AG20443 (cell line): ENCODE data around the gene TRAPPC6A.

Source experiments
- DNase-seq: peaks from one replicate; pipeline ENCODE4 v3.0.0; 2012; ENCODE audit warnings: low spot score, mixed read lengths

Gene TRAPPC6A

GRCh38 chr19:45147835-45148676, 30.0 kb downstream of the TRAPPC6A start:
- DNase-seq, result no peak

- DNase-seq, result no peak
These were observed 31.3 kb downstream of the TRAPPC6A start for GRCh38 chr19:45146741-45147205.

- no peak for DNase-seq
These were observed 31.8 kb downstream of the TRAPPC6A start for GRCh38 chr19:45146251-45146650.

- DNase-seq, result no peak
These were observed 32.5 kb downstream of the TRAPPC6A start for GRCh38 chr19:45145270-45146189.

GRCh38 chr19:45144431-45145269, 33.4 kb downstream of the TRAPPC6A start:
- no peak for DNase-seq

- peak; percentile 54 for DNase-seq
These were observed 35.3 kb downstream of the TRAPPC6A start for GRCh38 chr19:45142726-45143110.

- no peak for DNase-seq
These were observed 35.9 kb downstream of the TRAPPC6A start for GRCh38 chr19:45142016-45142725.

GRCh38 chr19:45141203-45141900, 36.7 kb downstream of the TRAPPC6A start:
- DNase-seq, result no peak

GRCh38 chr19:45140533-45140932, 37.5 kb downstream of the TRAPPC6A start:
- no peak for DNase-seq

GRCh38 chr19:45140144-45140503, 37.9 kb downstream of the TRAPPC6A start:
- DNase-seq, result no peak

- no peak for DNase-seq
These were observed 38.5 kb downstream of the TRAPPC6A start for GRCh38 chr19:45139286-45140143.

GRCh38 chr19:45138303-45138751, 39.7 kb downstream of the TRAPPC6A start:
- no peak for DNase-seq

- no peak for DNase-seq
These were observed 40.8 kb downstream of the TRAPPC6A start for GRCh38 chr19:45137179-45137761.

- no peak for DNase-seq
These were observed 41.4 kb downstream of the TRAPPC6A start for GRCh38 chr19:45136507-45137178.

- no peak for DNase-seq
These were observed 42.7 kb downstream of the TRAPPC6A start for GRCh38 chr19:45135176-45135885.

GRCh38 chr19:45133661-45134060, 44.4 kb downstream of the TRAPPC6A start:
- DNase-seq, result no peak

GRCh38 chr19:45130888-45131615, 47.0 kb downstream of the TRAPPC6A start:
- no peak for DNase-seq
